CD4-positive, alpha-beta T cell treated with Interleukin-2 at 100 ng/mL for 4 hours (primary cell): ENCODE measurements around the gene TCF4.

Experiments used
- DNase-seq: peaks from one replicate; pipeline ENCODE4 v3.0.0-alpha.2; 2020; ENCODE audit warnings: low spot score

TCF4 gene

GRCh38 chr18:55179835-55180234, 408.2 kb downstream of the TCF4 start:
- DNase-seq: no peak

GRCh38 chr18:55179425-55179824, 408.6 kb downstream of the TCF4 start:
- no peak for DNase-seq

- DNase-seq: no peak
Observed at GRCh38 chr18:55173291-55173690, 414.7 kb downstream of the TCF4 start.
